Measurements from ENCODE around the gene CALHM3. TPM values are rescaled to one million over a fixed set of nuclear protein-coding genes. Genes with fewer than 3 reads are reported as not detected.
A peak's percentile ranks its signal among the peaks of the same experiment; 100 is the strongest.

The CALHM3 gene
- total and polyA plus RNA-seq, 2 of the 13 experiments (the other 11 are each of a cell fraction or from before 2014, with no cell fraction given): not detected

GRCh38 chr10:103504181-103504783, 25.2 kb upstream of the CALHM3 start (continued):
- no peak for TF ChIP-seq DMAP1 (CRISPR knock-in tag; IDR thresholded peaks at IDR 0.05)
- no peak for TF ChIP-seq NCOR1 (IDR thresholded peaks at IDR 0.05; ENCODE audit: borderline replicate concordance, low read length)
- no peak for TF ChIP-seq ZEB1 (IDR thresholded peaks at IDR 0.05; ENCODE audit: insufficient replicate concordance, low read depth)
- no peak for TF ChIP-seq SMARCE1 (IDR thresholded peaks at IDR 0.05; ENCODE audit: borderline replicate concordance)
- no peak for TF ChIP-seq CENPX (CRISPR knock-in tag; IDR thresholded peaks at IDR 0.05)
- TF ChIP-seq PLRG1 (conservative IDR thresholded peaks at IDR 0.05): no peak
- no peak for TF ChIP-seq MTA3 (CRISPR knock-in tag; IDR thresholded peaks at IDR 0.05)
- TF ChIP-seq HDAC2 (CRISPR knock-in tag; IDR thresholded peaks at IDR 0.05): peak; percentile 39; the same call in 1 of the 2 replicates
- peak; percentile 80 for TF ChIP-seq SALL1 (CRISPR knock-in tag; IDR thresholded peaks at IDR 0.05)
- peak; percentile 82 for TF ChIP-seq HOXA5 (CRISPR knock-in tag; IDR thresholded peaks at IDR 0.05)
- TF ChIP-seq ZBTB25 (CRISPR knock-in tag; IDR thresholded peaks at IDR 0.05): peak; percentile 76; the same call in 1 of the 2 replicates
- peak; percentile 71 for TF ChIP-seq ARID3A (IDR thresholded peaks at IDR 0.05; ENCODE audit: low read depth, low read length)
- peak; percentile 46; the same call in 1 of the 2 replicates for TF ChIP-seq HNF1A (IDR thresholded peaks at IDR 0.05; ENCODE audit: low read depth)
- no peak for TF ChIP-seq HNF1A (CRISPR knock-in tag; IDR thresholded peaks at IDR 0.05; ENCODE audit: borderline replicate concordance)
- TF ChIP-seq CREB1 (IDR thresholded peaks at IDR 0.05): no peak
- peak; percentile 67 for TF ChIP-seq CREB1 (CRISPR knock-in tag; IDR thresholded peaks at IDR 0.05)
- TF ChIP-seq ZNF12 (CRISPR knock-in tag; IDR thresholded peaks at IDR 0.05): peak; percentile 81
- TF ChIP-seq HNF1B (CRISPR knock-in tag; IDR thresholded peaks at IDR 0.05): 0 out of 2 replicates have a peak, but pooled peaks have one; percentile 56
- TF ChIP-seq ZNF234 (CRISPR knock-in tag; conservative IDR thresholded peaks at IDR 0.05): no peak
- TF ChIP-seq EED (CRISPR knock-in tag; IDR thresholded peaks at IDR 0.05): no peak
- TF ChIP-seq ZSCAN9 (CRISPR knock-in tag; IDR thresholded peaks at IDR 0.05; ENCODE audit: borderline replicate concordance): peak; percentile 35; the same call in 1 of the 2 replicates
- TF ChIP-seq KLF6 (CRISPR knock-in tag; IDR thresholded peaks at IDR 0.05): 0 out of 2 replicates have a peak, but pooled peaks have one; percentile 26
- TF ChIP-seq ZNF607 (CRISPR knock-in tag; IDR thresholded peaks at IDR 0.05; ENCODE audit: borderline replicate concordance): no peak
- no peak; the same call in 1 of the 2 replicates for TF ChIP-seq HMG20B (CRISPR knock-in tag; conservative IDR thresholded peaks at IDR 0.05)
- TF ChIP-seq ZNF33B (CRISPR knock-in tag; IDR thresholded peaks at IDR 0.05): no peak
